PC-3 (cell line): ENCODE measurements around the gene HYAL2.
A peak's percentile ranks its signal among the peaks of the same experiment; 100 is the strongest.

Experiments used
- EZH2 ChIP-seq: fragments of 300-600 bp; sonication (generic); IDR thresholded peaks from one replicate; pipeline ENCODE4 v1.6.1; 2017; ENCODE audit warnings: antibody characterized with exemption, mild to moderate bottlenecking, low read length; ENCODE audit not compliant: unreplicated experiment
- EZH2phosphoT487 ChIP-seq: fragments of 300-600 bp; sonication (generic); IDR thresholded peaks from 2 replicates; pipeline ENCODE4 v1.6.1; 2018; ENCODE audit warnings: mild to moderate bottlenecking, antibody characterized with exemption, low read length, borderline replicate concordance
- TF ChIP-seq, protein P1 (sequence below): fragments of 300-600 bp; sonication (generic); conservative IDR thresholded peaks from 2 replicates; pipeline ENCODE4 v1.5.1; 2017; ENCODE audit warnings: antibody characterized with exemption, low read depth, mild to moderate bottlenecking, low read length

DNA sequence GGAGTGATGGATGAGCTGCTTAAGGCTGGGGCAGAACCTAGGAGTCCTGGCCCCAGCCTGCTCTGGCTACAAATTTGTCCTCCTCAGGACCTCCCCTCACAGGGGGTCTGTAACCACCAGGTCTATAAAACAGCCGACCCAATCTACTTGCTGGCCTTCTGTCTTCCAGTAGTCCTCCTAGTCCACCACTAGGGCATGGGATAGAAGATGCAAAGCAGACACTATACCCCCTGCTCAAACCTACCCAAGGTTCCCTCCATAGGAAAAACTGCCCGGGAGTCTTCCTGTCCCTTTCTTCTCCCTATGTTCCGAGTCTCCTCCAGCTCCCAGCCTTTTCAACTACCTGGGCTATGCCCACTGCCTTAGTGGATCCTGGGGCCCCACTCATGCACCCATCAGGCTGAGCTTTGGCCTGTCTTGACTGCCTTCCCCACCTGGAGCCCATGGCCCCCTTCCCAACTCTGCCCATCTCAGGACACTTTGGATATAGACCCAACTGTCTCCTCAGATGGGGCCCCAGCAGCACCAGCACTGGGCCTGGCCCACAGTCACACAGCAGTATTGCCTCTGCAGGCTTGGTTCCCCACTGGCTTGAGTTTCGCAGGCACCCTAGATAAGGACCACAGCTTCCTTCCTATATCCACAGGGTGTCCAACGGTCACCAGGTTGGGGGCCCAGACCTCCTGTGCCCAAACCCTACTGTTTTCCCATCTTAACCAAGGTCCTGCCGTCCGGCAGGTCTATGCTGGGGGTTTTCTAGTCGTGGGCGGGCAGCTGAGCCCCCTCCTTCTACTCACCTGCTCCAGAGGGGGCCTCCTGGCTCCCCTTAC, 24.4 kb downstream of the HYAL2 start:
- no peak for TF ChIP-seq EZH2
- no peak for TF ChIP-seq EZH2phosphoT487
- TF ChIP-seq, protein P1, sequence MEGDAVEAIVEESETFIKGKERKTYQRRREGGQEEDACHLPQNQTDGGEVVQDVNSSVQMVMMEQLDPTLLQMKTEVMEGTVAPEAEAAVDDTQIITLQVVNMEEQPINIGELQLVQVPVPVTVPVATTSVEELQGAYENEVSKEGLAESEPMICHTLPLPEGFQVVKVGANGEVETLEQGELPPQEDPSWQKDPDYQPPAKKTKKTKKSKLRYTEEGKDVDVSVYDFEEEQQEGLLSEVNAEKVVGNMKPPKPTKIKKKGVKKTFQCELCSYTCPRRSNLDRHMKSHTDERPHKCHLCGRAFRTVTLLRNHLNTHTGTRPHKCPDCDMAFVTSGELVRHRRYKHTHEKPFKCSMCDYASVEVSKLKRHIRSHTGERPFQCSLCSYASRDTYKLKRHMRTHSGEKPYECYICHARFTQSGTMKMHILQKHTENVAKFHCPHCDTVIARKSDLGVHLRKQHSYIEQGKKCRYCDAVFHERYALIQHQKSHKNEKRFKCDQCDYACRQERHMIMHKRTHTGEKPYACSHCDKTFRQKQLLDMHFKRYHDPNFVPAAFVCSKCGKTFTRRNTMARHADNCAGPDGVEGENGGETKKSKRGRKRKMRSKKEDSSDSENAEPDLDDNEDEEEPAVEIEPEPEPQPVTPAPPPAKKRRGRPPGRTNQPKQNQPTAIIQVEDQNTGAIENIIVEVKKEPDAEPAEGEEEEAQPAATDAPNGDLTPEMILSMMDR = peak; percentile 6; the same call in 1 of the 2 replicates
